AG08395 (cell line): Measurements from ENCODE around the gene MRPS23.

Experiments used
- DNase-seq: peaks from one replicate; pipeline ENCODE4 v3.0.0; 2012; ENCODE audit warnings: mixed read lengths, low spot score

MRPS23 gene

GRCh38 chr17:57794841-57795240 lies 55.0 kb downstream of the MRPS23 start:
- DNase-seq = no peak

- DNase-seq = no peak
These were observed 61.1 kb downstream of the MRPS23 start for GRCh38 chr17:57788725-57789124.

- DNase-seq = no peak
These were observed 64.8 kb downstream of the MRPS23 start for GRCh38 chr17:57785022-57785421.
